H7 (cell line): Measurements from ENCODE around the gene ZMYND8. TPM values are rescaled to one million over a fixed set of nuclear protein-coding genes. Genes with fewer than 3 reads are reported as not detected.

Experiments
- DNase-seq: peaks from one replicate; pipeline ENCODE4 v3.0.0; 2012
- H3K27me3 ChIP-seq: 2 replicates; pipeline ENCODE4 v1.6.0; 2011; ENCODE audit warnings: mild to moderate bottlenecking, low read length; ENCODE audit not compliant: control insufficient read depth, insufficient read depth
- H3K36me3 ChIP-seq: replicated peaks from 2 replicates; pipeline ENCODE4 v1.5.1; 2011; ENCODE audit warnings: low read length; ENCODE audit not compliant: control insufficient read depth, insufficient read depth
- H3K4me3 ChIP-seq: 2 replicates; pipeline ENCODE4 v1.5.1; 2011; ENCODE audit warnings: low read depth, mild to moderate bottlenecking, control low read depth, low read length, moderate library complexity; ENCODE audit not compliant: insufficient read depth
- total RNA-seq: library from RNA; depleted of rRNA; stranded (reverse); fragments of >200 nt; shearing (Covaris generic); gene quantifications from 2 replicates; pipeline ENCODE4 v1.2.3, GENCODE V29; 2014; rRNA removed

The ZMYND8 gene
- total RNA-seq, 1 experiment from 2014 or later, result 28.1 TPM

- H3K4me3 ChIP-seq, result no peak overlapping the region
- H3K27me3 ChIP-seq, result no peaks in the 10 kb centered on the region
- DNase-seq, result no peak
- H3K36me3 ChIP-seq, result no peaks in the 10 kb centered on the region
Observed at GRCh38 chr20:47160240-47160639, 196.3 kb downstream of the ZMYND8 start.

Other genes with a start within 250 kb of the ZMYND8 start
- 10.1 and 12.8 TPM in 2 replicates for gene NCOA3, start 145.2 kb upstream of the ZMYND8 start, total RNA-seq